Natural killer cell treated with Interleukin-12 subunit alpha and Interleukin-12 subunit beta and Interleukin-15 and Interleukin-18, amount 100 ng/mL, for 72 hours (primary cell): ENCODE measurements around the gene TRIB2. TPM values are rescaled to one million over a fixed set of nuclear protein-coding genes. Genes with fewer than 3 reads are reported as not detected.

Experiments
- ATAC-seq, 2 donors: fragments of 150-1000 bp; cut with Tn5 transposase in 1 of 2; sonication (Bioruptor Pico), chemical (Tn5 transposase) in 1 of 2; 2 replicates each; pipeline ENCODE4 v1.10.0; 2021
- DNase-seq: peaks from one replicate; pipeline ENCODE4 v3.0.0; 2022; ENCODE audit warnings: low spot score
- H3K27ac Mint-ChIP-seq, 2 donors: 1 replicate in 1 of 2; 2 replicates in 1 of 2; pipeline ENCODE4 v1.8.0; 2022; ENCODE audit warnings: mixed read lengths in 2 of 2, mild to moderate bottlenecking in 1 of 2, moderate library complexity in 1 of 2
- H3K27me3 Mint-ChIP-seq, 2 donors: 1 replicate in 1 of 2; 2 replicates in 1 of 2; pipeline ENCODE4 v1.8.0; 2022; ENCODE audit warnings: mixed read lengths in 2 of 2
- H3K36me3 Mint-ChIP-seq: one replicate; pipeline ENCODE4 v1.8.0; 2022; ENCODE audit warnings: mixed read lengths
- H3K4me1 Mint-ChIP-seq, 2 donors: 1 replicate in 1 of 2; 2 replicates in 1 of 2; pipeline ENCODE4 v1.8.0; 2022; ENCODE audit warnings: low read depth in 2 of 2, mixed read lengths in 2 of 2, mild to moderate bottlenecking in 1 of 2
- H3K4me3 Mint-ChIP-seq: one replicate; pipeline ENCODE4 v1.8.0; 2022; ENCODE audit warnings: mixed read lengths
- H3K9me3 Mint-ChIP-seq: 2 replicates; pipeline ENCODE4 v1.8.0; 2022; ENCODE audit warnings: mixed read lengths
- total RNA-seq, 2 donors: library from RNA; stranded (reverse); gene quantifications; one replicate each; pipeline ENCODE4 v1.2.3, GENCODE V29; 2022

The TRIB2 gene
- total RNA-seq, 2 donors from 2014 or later: 8.7 to 12.3 TPM

DNA sequence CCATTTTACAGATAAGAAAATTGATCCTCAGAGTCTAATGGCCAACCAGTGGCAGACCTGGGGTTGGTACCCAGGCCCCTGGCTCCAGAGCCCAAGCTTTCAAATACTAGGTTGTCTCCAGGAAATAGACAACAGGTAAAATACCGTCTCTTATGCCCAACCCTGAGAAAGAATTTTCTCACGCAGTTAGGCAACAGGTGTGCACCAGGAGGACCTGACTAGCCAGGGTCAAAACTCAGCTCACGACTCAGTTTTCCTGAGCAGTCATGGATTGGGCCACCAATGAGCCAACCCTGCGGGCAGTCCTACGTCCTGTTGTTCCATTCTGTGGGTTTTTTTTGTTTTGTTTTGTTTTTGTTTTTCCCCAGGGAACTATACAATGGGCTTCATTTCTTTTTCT, 13.5 kb downstream of the TRIB2 start:
- Mint-ChIP-seq H3K9me3 (no peaks in the 10 kb centered on the region), H3K27ac (peak overlapping the region in 1 of 2 donors; percentile 84), H3K36me3 (no peaks in the 10 kb centered on the region), H3K4me3 (no peak overlapping the region), H3K4me1 (peaks cover 67 to 70% of the 10 kb centered on the region in 2 donors), H3K27me3 (no peaks in the 10 kb centered on the region)
- DNase-seq (no peak), ATAC-seq (no peak)

DNA sequence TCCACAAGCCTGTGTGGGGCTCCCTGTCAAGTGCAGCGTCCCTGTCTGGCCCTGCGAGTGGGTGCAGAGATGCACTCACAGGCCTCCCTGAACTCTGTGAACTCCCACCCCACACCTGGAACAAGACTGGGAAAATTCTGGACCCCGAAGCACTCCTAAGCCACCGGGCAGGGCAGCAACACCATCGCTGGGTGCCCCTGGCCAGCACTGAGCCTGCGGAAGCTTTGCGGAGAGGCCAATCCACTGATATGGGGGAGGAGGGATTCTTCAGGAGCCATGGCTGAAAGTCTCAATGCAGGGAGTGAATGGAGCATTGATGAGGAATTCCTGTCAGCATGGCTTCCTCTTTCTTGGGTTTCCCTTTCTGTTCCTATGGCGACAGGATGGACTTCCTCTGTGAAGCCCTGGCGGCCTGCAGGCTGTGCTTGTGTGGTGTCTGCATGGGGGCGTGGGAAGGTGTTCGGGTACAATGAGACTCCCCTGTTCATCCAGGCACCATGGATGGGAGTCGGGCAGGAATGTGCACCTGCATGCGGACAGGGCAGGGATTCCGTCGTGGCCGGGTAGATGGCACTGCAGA, 15.1 kb downstream of the TRIB2 start:
- Mint-ChIP-seq H3K4me1 (peaks cover 66 to 70% of the 10 kb centered on the region in 2 donors), H3K27me3 (no peaks in the 10 kb centered on the region), H3K4me3 (no peak overlapping the region), H3K36me3 (no peaks in the 10 kb centered on the region), H3K27ac (peak overlapping the region in 1 of 2 donors; percentile 84), H3K9me3 (no peaks in the 10 kb centered on the region)
- DNase-seq (no peak), ATAC-seq (no peak)

GRCh38 chr2:12732651-12733050, 15.9 kb downstream of the TRIB2 start:
- H3K36me3 Mint-ChIP-seq: no peaks in the 10 kb centered on the region
- no peaks in the 10 kb centered on the region for H3K27me3 Mint-ChIP-seq
- H3K4me3 Mint-ChIP-seq: no peak overlapping the region
- no peak overlapping the region for H3K27ac Mint-ChIP-seq
- ATAC-seq (no peak), DNase-seq (no peak)
- no peaks in the 10 kb centered on the region for H3K9me3 Mint-ChIP-seq
- peaks cover 67 to 72% of the 10 kb centered on the region in 2 donors for H3K4me1 Mint-ChIP-seq

DNA sequence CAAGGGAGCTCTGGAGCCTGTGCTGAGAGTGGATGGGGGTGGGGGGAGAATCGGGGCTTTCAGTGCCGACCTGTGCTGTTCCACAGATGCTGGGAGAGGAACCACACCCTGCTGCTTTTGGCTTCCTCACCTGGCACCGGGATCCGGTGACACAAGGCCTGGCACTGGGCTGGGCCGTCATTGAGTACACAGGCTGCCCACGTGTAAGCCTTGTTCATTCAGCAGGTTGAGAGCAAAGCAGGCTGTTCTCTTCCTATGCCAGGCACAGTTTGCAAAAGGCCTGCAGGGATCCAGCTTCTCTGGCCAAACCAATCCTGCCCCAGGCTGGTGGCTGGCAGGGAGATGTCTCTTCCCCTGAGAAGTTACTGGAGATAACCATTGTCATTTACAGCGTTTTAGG, 17.1 kb downstream of the TRIB2 start:
- H3K4me1 Mint-ChIP-seq: peaks cover 57 to 71% of the 10 kb centered on the region in 2 donors
- H3K27ac Mint-ChIP-seq: peak overlapping the region in 1 of 2 donors; percentile 56
- no peaks in the 10 kb centered on the region for H3K36me3 Mint-ChIP-seq
- ATAC-seq (no peak), DNase-seq (no peak)
- no peak overlapping the region for H3K4me3 Mint-ChIP-seq
- no peaks in the 10 kb centered on the region for H3K9me3 Mint-ChIP-seq
- no peaks in the 10 kb centered on the region for H3K27me3 Mint-ChIP-seq

GRCh38 chr2:12734914-12735654, 18.3 kb downstream of the TRIB2 start:
- Mint-ChIP-seq H3K4me1 (peaks cover 60 to 78% of the 10 kb centered on the region in 2 donors), H3K27ac (peak overlapping the region in 1 of 2 donors; percentile 9), H3K4me3 (no peak overlapping the region), H3K9me3 (no peaks in the 10 kb centered on the region), H3K36me3 (no peaks in the 10 kb centered on the region), H3K27me3 (no peaks in the 10 kb centered on the region)
- ATAC-seq (no peak), DNase-seq (no peak)

DNA sequence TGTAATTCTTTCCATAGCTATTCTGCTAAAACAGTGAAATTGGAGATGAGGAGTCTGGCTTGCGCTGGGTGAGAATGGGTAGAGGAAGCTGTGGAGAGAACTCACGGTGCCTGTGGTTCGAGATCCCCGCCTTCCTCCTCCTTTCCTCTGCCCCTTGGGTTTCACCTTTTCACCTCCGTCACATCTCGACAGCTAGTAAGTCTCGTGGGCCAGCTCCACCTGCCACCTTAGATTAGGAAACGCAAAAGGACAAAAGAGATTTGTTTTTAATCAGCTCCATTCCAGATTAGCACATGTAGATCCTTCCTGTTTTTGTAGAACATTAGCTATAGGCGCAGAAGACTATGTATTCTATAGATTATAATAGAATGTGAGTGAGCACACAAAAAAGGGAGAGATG, 20.6 kb downstream of the TRIB2 start:
- ATAC-seq (no peak), DNase-seq (no peak)
- Mint-ChIP-seq H3K36me3 (peaks cover 3% of the 10 kb centered on the region), H3K9me3 (no peaks in the 10 kb centered on the region), H3K4me3 (no peak overlapping the region), H3K27ac (peak overlapping the region in 1 of 2 donors; percentile 9), H3K27me3 (no peaks in the 10 kb centered on the region), H3K4me1 (peaks cover 50 to 75% of the 10 kb centered on the region in 2 donors)

GRCh38 chr2:12737738-12738485, 21.2 kb downstream of the TRIB2 start:
- ATAC-seq (no peak), DNase-seq (no peak)
- Mint-ChIP-seq H3K27ac (peak overlapping the region in 1 of 2 donors; percentile 9), H3K9me3 (no peaks in the 10 kb centered on the region), H3K27me3 (no peaks in the 10 kb centered on the region), H3K36me3 (peaks cover 9% of the 10 kb centered on the region), H3K4me3 (no peak overlapping the region), H3K4me1 (peaks cover 47 to 74% of the 10 kb centered on the region in 2 donors)

DNA sequence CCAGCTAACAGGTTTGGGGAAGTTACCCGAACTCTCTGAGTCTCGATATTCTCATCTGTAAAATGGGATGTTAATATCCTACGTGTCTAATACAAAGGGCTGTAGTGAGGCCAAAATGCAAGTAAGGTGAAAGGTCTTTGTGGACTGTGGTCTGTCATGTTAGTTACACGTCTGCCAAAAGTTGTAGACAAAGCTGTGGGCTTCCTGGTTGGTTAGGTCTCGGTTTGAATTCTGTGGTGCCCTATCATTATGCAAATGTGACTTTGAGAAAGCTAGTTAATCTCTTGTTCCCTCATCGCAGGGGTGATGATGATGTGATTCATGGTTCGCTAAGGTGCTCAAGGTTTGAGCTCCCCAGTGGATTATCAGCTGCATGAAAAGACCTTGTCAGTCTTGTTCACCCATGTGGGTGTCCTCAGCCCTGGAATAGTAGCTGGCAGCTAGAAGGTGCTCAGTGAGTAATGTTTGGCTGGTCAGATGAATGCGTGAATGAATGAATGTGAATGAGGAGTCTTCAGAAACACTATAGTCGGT, 23.1 kb downstream of the TRIB2 start:
- H3K27me3 Mint-ChIP-seq: no peaks in the 10 kb centered on the region
- no peak overlapping the region for H3K27ac Mint-ChIP-seq
- H3K4me3 Mint-ChIP-seq: no peak overlapping the region
- peaks cover 50 to 77% of the 10 kb centered on the region in 2 donors for H3K4me1 Mint-ChIP-seq
- H3K9me3 Mint-ChIP-seq: no peaks in the 10 kb centered on the region
- ATAC-seq (peak; percentile 57 to 63), DNase-seq (no peak)
- H3K36me3 Mint-ChIP-seq: peaks cover 9% of the 10 kb centered on the region

- Mint-ChIP-seq H3K36me3 (peaks cover 9% of the 10 kb centered on the region), H3K4me1 (peaks cover 38 to 61% of the 10 kb centered on the region in 2 donors), H3K4me3 (no peak overlapping the region), H3K9me3 (no peaks in the 10 kb centered on the region), H3K27ac (no peak overlapping the region), H3K27me3 (no peaks in the 10 kb centered on the region)
- DNase-seq: no peak
- ATAC-seq: no peak
Observed at GRCh38 chr2:12741380-12741779, 24.6 kb downstream of the TRIB2 start.

DNA sequence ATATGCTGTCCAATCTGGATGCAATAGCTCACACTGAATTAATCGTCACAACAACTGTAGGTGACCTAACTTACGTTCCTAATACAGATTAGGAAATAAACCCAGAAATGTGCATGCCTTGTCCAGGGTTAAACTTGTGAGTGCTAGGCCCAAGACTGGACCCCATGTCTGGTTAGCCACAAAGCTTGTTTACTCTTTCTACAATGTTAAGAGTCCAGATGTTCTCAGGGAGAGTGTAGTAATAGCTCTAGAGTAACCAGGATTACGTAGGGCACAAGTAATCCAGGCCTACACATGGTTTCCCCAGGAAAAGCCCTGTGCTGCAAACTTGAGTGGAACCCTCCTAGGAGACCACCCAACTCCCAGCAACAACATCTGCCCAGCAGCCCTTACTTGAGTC, 26.2 kb downstream of the TRIB2 start:
- no peak for DNase-seq
- no peak for ATAC-seq
- Mint-ChIP-seq H3K9me3 (no peaks in the 10 kb centered on the region), H3K27ac (no peak overlapping the region), H3K4me3 (no peak overlapping the region), H3K27me3 (no peaks in the 10 kb centered on the region), H3K36me3 (peaks cover 9% of the 10 kb centered on the region), H3K4me1 (peaks cover 27 to 48% of the 10 kb centered on the region in 2 donors)

DNA sequence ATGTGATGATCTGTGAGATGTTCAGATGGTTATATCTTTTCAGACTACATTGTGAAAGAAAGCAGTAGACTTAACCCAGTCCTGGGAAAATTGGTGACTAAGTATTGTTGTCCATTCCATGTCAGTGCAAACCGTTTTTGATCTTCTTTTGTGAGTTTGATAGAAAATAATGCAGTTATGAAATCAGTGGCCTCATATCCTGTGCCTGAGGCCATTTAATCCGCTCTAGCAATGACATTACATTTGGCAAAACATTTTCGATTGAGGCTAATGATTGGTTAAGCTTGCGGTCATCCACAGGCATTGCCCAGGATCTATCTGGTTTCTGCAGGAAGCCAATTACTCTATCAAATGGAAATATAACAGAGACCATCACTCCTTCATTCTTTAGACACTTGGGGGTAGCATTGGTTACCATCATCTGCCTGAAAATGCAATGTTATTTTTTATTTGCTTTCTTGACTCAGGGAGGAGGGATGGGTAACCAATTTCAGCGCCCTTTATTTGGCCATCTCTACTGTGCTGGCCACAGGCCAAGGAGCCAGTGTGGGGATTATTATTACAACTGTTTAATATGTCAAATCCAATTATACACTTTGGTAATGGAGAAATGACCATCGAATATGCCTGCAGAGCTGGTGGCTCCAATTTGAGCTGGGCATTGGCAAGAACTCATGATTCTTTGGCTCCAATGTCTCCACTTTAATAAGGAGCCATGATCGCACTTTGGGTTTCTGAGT, 33.6 kb downstream of the TRIB2 start:
- no peak for ATAC-seq
- H3K9me3 Mint-ChIP-seq: no peaks in the 10 kb centered on the region
- no peak for DNase-seq
- H3K4me1 Mint-ChIP-seq: no peaks in the 10 kb centered on the region
- H3K4me3 Mint-ChIP-seq: no peak overlapping the region
- H3K27ac Mint-ChIP-seq: no peak overlapping the region
- peaks cover 0 to 3% of the 10 kb centered on the region in 2 donors for H3K27me3 Mint-ChIP-seq
- H3K36me3 Mint-ChIP-seq: no peaks in the 10 kb centered on the region

DNA sequence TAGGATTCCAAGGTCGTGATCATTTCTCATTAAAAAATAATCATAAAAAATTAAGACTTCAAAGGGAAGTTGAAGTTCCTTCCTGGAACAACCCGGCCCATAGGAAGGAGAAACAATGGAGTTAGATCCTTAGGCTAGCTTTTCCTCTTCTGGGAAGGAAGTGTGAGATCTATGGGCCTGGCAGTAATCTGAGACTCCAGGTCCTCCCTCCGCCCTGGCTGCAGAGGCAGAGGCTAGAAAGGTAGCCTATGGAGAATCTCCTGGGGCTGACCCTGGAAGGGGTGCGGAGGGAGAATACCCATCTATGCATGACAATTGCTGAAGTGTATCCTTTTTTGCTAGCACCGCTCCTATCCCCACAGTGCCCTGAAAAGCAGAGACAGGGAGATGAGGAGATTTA, 37.9 kb downstream of the TRIB2 start:
- peaks cover 0 to 4% of the 10 kb centered on the region in 2 donors for H3K27me3 Mint-ChIP-seq
- no peak for ATAC-seq
- no peaks in the 10 kb centered on the region for H3K4me1 Mint-ChIP-seq
- H3K36me3 Mint-ChIP-seq: no peaks in the 10 kb centered on the region
- H3K27ac Mint-ChIP-seq: no peak overlapping the region
- H3K4me3 Mint-ChIP-seq: no peak overlapping the region
- no peak for DNase-seq
- H3K9me3 Mint-ChIP-seq: no peaks in the 10 kb centered on the region

GRCh38 chr2:12755384-12755783, 38.6 kb downstream of the TRIB2 start:
- ATAC-seq (no peak), DNase-seq (no peak)
- no peak overlapping the region for H3K27ac Mint-ChIP-seq
- no peak overlapping the region for H3K4me3 Mint-ChIP-seq
- peaks cover 0 to 5% of the 10 kb centered on the region in 2 donors for H3K27me3 Mint-ChIP-seq
- H3K36me3 Mint-ChIP-seq: no peaks in the 10 kb centered on the region
- no peaks in the 10 kb centered on the region for H3K9me3 Mint-ChIP-seq
- no peaks in the 10 kb centered on the region for H3K4me1 Mint-ChIP-seq
